PC-9 (cell line): ENCODE data around the gene PWP1. TPM values are rescaled to one million over a fixed set of nuclear protein-coding genes. Genes with fewer than 3 reads are reported as not detected.

Experiments used
- BruUV-seq: library from RNA; stranded (reverse); fragments of 400-500 nt; replicated peaks from 2 replicates; lab custom pipeline; 2021; lab: Mats Ljungman, UMichigan
- CTCF ChIA-PET: fragments of 300-600 bp; sonication (Branson Sonifier 250); formaldehyde crosslinking; loops from one replicate; lab custom pipeline; 2022; ENCODE audit warnings: antibody characterized with exemption; lab: Charles Lee
- POLR2A ChIA-PET: fragments of 300-600 bp; sonication (Branson Sonifier 250); formaldehyde crosslinking; loops from one replicate; lab custom pipeline; 2022; ENCODE audit warnings: antibody characterized with exemption; ENCODE audit not compliant: unreplicated experiment; lab: Charles Lee
- DNase-seq, 2 experiments: peaks; one replicate each; pipeline versions ENCODE4 v3.0.0 to v3.0.0-alpha.2; 2015 to 2022; ENCODE audit warnings: mixed read lengths in 1 of 2
- H2AFZ ChIP-seq: fragments of 200-600 bp; sonication (generic); 2 replicates; pipeline ENCODE4 v1.8.1; 2017; ENCODE audit warnings: antibody characterized with exemption
- H3F3A ChIP-seq: fragments of 200-600 bp; sonication (generic); 2 replicates; pipeline ENCODE4 v1.8.1; 2017; ENCODE audit warnings: antibody characterized with exemption, mild to moderate bottlenecking, low read depth; ENCODE audit not compliant: insufficient read depth
- H3K27ac ChIP-seq: fragments of 200-600 bp; sonication (generic); 2 replicates; pipeline ENCODE4 v1.6.1; 2016; ENCODE audit warnings: mixed run types
- H3K27me3 ChIP-seq: fragments of 200-600 bp; sonication (generic); 2 replicates; pipeline ENCODE4 v1.6.1; 2016; ENCODE audit warnings: low read depth, mixed run types; ENCODE audit not compliant: insufficient read depth
- H3K36me3 ChIP-seq: fragments of 200-600 bp; sonication (generic); 2 replicates; pipeline ENCODE4 v1.6.1; 2016; ENCODE audit warnings: low read depth, mixed run types
- H3K4me1 ChIP-seq: fragments of 200-600 bp; sonication (generic); replicated peaks from 2 replicates; pipeline ENCODE4 v1.6.1; 2016; ENCODE audit warnings: mixed run types; ENCODE audit not compliant: insufficient read depth
- H3K4me2 ChIP-seq: fragments of 200-600 bp; sonication (generic); 2 replicates; pipeline ENCODE4 v1.6.1; 2017; ENCODE audit warnings: mixed run types
- H3K4me3 ChIP-seq: fragments of 200-600 bp; sonication (generic); 2 replicates; pipeline ENCODE4 v1.6.1; 2016; ENCODE audit warnings: mixed run types
- H3K79me2 ChIP-seq: fragments of 200-600 bp; sonication (generic); 2 replicates; pipeline ENCODE4 v1.6.1; 2017; ENCODE audit warnings: low read depth, mixed run types
- H3K9me2 ChIP-seq: fragments of 200-600 bp; sonication (generic); 2 replicates; pipeline ENCODE4 v1.8.1; 2017; ENCODE audit warnings: mild to moderate bottlenecking; ENCODE audit not compliant: insufficient read depth
- H3K9me3 ChIP-seq: fragments of 200-600 bp; sonication (generic); 2 replicates; pipeline ENCODE4 v1.8.1; 2016; ENCODE audit warnings: low read depth; ENCODE audit not compliant: insufficient read depth
- H4K20me1 ChIP-seq: fragments of 200-600 bp; sonication (generic); 2 replicates; pipeline ENCODE4 v1.8.1; 2017; ENCODE audit not compliant: insufficient read depth
- EZH2 ChIP-seq: fragments of 200-600 bp; sonication (generic); IDR thresholded peaks from 2 replicates; pipeline ENCODE4 v1.8.0; 2017; ENCODE audit warnings: antibody characterized with exemption, low read depth
- intact Hi-C: fragments of 100-400 bp; cut with micrococcal nuclease; formaldehyde crosslinking; loops from one replicate; pipeline ENCODE4 v1.10.0; 2022; ENCODE audit not compliant: unreplicated experiment
- total RNA-seq: library from RNA; stranded (reverse); gene quantifications from 2 replicates; pipeline ENCODE4 v1.2.3, GENCODE V29; 2021
- TF ChIP-seq, protein P1 (sequence below): fragments of 200-600 bp; sonication (generic); conservative IDR thresholded peaks from 2 replicates; pipeline ENCODE4 v1.6.1; 2017; ENCODE audit warnings: mixed run types, antibody characterized with exemption, mild to moderate bottlenecking, moderate library complexity

Gene PWP1
- total RNA-seq, 1 experiment from 2014 or later, result 44.1 TPM

DNA sequence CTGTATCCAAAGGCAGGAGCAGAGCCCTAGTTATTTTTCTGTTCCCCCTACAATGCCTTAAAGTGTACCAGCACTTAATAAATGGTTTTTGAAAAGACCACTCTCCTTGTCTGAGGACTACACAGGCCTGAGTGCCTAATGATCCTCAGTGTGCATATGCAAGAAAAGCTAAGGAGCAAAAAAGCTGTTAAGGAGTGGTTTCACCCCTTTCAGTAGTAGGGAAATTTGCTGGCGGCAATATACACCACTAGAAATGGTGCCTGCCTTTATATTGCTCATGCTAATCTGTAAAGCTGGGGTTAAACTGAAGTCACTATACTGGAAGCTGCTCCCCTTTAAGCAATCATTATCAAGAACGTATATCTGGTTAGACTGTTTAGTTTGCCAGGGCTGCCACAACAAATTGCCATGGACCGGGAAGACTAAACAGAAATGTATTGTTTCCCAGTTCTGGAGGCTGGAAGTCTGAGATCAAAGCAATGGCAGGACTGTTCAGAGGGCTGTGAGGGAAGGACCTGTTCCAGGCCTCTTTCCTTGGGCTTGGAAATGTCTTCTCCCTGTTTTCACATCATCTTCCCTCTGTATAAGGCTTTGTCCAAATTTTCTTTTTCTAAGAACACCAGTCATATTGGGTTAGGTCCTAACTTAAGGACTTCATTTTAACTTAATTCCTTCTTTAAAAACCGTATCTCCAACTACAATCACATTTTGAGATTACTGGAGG, 45.2 kb downstream of the PWP1 start:
- Histone ChIP-seq H3K9me2 (no peaks in the 10 kb centered on the region), H3K4me3 (no peak overlapping the region), H3K9me3 (no peaks in the 10 kb centered on the region), H3F3A (peaks cover 8% of the 10 kb centered on the region; the same call in 1 of the 2 replicates), H3K4me2 (no peak overlapping the region), H3K79me2 (no peaks in the 10 kb centered on the region), H3K27ac (no peak overlapping the region), H3K4me1 (peaks cover 6% of the 10 kb centered on the region), H3K27me3 (no peaks in the 10 kb centered on the region), H2AFZ (no peak overlapping the region), H4K20me1 (no peaks in the 10 kb centered on the region), H3K36me3 (peaks cover 19% of the 10 kb centered on the region)
- no peak for DNase-seq
- no TSS peak for BruUV-seq
- intact Hi-C loops, result no loop called here
- ChIA-PET POLR2A (no interaction called here), CTCF (no interaction called here)
- TF ChIP-seq EZH2, result no peak
- TF ChIP-seq, protein P1, sequence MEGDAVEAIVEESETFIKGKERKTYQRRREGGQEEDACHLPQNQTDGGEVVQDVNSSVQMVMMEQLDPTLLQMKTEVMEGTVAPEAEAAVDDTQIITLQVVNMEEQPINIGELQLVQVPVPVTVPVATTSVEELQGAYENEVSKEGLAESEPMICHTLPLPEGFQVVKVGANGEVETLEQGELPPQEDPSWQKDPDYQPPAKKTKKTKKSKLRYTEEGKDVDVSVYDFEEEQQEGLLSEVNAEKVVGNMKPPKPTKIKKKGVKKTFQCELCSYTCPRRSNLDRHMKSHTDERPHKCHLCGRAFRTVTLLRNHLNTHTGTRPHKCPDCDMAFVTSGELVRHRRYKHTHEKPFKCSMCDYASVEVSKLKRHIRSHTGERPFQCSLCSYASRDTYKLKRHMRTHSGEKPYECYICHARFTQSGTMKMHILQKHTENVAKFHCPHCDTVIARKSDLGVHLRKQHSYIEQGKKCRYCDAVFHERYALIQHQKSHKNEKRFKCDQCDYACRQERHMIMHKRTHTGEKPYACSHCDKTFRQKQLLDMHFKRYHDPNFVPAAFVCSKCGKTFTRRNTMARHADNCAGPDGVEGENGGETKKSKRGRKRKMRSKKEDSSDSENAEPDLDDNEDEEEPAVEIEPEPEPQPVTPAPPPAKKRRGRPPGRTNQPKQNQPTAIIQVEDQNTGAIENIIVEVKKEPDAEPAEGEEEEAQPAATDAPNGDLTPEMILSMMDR, result no peak

DNA sequence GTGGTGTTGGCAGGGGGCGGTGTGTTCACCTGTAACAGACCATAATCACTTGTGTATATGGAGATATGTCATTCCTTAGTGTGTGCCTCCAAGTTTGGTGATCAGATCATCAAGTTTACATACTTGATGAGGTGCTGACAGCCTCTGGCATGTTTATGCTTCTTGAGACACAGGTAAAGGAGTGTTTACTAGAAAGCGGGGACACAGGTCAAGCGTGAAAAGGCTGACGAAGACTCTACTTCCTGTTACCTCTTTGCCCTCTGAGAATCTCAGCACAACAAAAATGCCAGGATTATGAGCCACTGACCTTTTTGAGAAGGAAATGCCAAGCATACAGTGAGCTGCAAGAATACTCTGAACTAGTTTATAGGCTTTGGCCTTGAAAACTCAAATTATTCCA, 45.8 kb downstream of the PWP1 start:
- POLR2A ChIA-PET, result interaction anchor here (0.7 kb wide), 1 partner anchor 970 kb away, joined by 5 read pairs; no protein-coding TSS in a partner anchor
- H3K9me2 ChIP-seq, result no peaks in the 10 kb centered on the region
- H3K4me2 ChIP-seq, result no peak overlapping the region
- peak; percentile 21 to 80 for DNase-seq
- H4K20me1 ChIP-seq, result no peaks in the 10 kb centered on the region
- no peaks in the 10 kb centered on the region for H3K27me3 ChIP-seq
- H3K36me3 ChIP-seq, result peaks cover 19% of the 10 kb centered on the region
- H2AFZ ChIP-seq, result no peak overlapping the region
- no peak overlapping the region for H3K4me3 ChIP-seq
- H3F3A ChIP-seq, result peaks cover 8% of the 10 kb centered on the region; the same call in 1 of the 2 replicates
- intact Hi-C loops, result no loop called here
- TF ChIP-seq, protein P1, result no peak
- no peak for TF ChIP-seq EZH2
- no peak overlapping the region for H3K27ac ChIP-seq
- peaks cover 6% of the 10 kb centered on the region for H3K4me1 ChIP-seq
- H3K79me2 ChIP-seq, result no peaks in the 10 kb centered on the region
- CTCF ChIA-PET, result no interaction called here
- no peaks in the 10 kb centered on the region for H3K9me3 ChIP-seq
- BruUV-seq, result no TSS peak

DNA sequence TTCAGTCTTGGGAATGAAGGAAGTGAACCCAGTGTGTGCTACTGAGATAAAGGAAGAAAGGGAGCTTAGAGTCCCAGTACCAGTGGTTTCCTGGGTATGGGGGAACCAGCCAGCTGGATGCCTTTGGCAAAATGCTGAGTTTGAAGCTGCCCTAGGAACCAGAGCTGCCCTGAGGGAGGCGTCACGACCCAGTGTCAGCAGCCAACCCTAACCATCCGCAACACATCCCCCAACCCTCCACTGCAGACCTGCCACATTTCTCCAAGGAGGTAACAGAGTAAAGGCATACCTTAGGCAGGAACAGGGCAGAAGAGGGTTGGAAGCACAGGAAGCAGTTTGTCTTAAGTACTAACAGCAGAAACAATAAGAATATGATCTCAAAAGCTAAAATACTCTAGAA, 46.8 kb downstream of the PWP1 start:
- Histone ChIP-seq H3K27ac (no peak overlapping the region), H3K4me1 (peaks cover 6% of the 10 kb centered on the region), H3K4me3 (no peak overlapping the region), H4K20me1 (no peaks in the 10 kb centered on the region), H3K9me3 (no peaks in the 10 kb centered on the region), H3K4me2 (no peak overlapping the region), H3K9me2 (no peaks in the 10 kb centered on the region), H3K36me3 (peaks cover 19% of the 10 kb centered on the region), H3K27me3 (no peaks in the 10 kb centered on the region), H2AFZ (no peak overlapping the region), H3F3A (peaks cover 8% of the 10 kb centered on the region; the same call in 1 of the 2 replicates), H3K79me2 (no peaks in the 10 kb centered on the region)
- ChIA-PET CTCF (no interaction called here), POLR2A (no interaction called here)
- TF ChIP-seq, protein P1, result no peak
- no peak for TF ChIP-seq EZH2
- intact Hi-C loops, result no loop called here
- no TSS peak for BruUV-seq
- DNase-seq, result no peak
